HK-2 (cell line): ENCODE measurements around the gene TFCP2L1.
"Not testable (repeated sequence)": the region's sequence is repeated elsewhere in the genome, so short reads cannot be mapped to it uniquely, and the experiment has no call there.

Experiments
- DNase-seq: peaks from one replicate; pipeline ENCODE4 v3.0.0-alpha.2; 2018; ENCODE audit not compliant: unreplicated experiment

Gene TFCP2L1

DNA sequence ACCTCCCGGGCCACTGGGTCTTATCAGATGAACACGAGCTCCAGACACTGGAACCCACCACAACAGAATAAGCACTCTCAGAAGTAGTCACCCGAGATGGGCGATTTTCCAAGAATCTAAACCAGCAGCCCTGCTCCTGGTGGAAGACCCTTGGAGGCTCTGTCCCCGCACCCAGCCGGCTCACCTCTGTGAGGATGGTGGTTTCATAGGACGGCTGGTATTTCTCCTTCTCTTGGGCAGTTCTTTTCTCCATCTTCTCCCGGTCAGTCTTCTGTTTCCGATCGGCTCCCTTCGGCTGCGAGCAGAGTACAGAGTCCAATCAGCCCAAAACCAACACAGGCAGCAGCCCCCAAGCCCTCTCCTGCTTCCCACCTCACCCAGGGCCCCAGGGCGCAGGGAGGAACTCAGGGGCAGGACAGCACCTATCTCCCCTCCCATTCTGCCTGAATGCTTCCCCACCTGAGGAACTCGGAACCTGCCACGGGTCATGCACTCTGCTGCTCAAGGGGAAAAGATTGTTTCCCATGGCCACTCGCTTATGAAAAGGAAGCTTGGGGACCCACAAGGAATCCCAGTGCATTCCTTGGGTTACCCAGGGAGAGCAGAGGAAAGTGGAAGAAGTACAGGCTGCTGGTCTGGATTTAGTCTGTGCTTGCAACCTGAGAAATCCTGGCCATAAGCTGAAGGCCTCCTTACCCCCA lies 42.7 kb downstream of the TFCP2L1 start:
- DNase-seq = no peak

DNA sequence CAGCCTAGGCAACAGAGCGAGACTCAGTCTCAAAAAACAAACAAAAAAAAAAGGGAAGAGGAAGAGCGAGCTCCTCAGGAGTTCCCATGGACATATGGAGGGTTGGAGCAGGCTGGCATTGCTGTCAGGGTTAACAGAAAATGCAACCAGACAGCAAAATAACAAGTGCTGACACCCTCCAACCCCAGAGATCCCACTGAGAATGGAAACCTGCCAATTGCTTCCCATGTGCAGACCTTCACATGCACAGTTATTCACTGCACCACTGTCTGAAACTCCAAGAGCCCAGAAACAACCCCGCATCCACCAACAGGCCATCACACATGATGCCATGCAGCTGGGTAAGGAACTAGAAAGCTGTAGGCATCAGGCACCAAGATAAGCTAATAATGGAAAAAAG lies 43.5 kb downstream of the TFCP2L1 start:
- DNase-seq = no peak

- no peak for DNase-seq
Observed at GRCh38 chr2:121240436-121240835, 44.6 kb downstream of the TFCP2L1 start.

DNA sequence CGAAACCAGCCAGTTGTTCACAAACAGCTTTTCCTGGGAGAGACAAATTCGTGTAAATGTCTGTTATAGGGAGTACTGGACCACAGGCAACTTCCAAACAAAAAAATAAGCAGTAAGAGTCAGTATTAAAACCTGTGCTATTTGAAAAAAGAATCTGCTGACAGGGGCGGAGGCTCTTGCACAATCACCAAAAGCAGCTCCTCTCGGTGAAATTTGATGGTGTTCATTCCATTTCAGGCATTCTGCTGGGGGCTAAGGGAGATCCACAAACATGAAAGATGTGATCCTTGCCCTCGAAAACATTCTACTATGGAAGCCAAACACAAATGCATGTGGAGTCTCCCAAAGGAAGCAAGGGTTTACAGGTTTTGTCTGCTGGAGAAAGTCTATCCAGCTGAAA lies 45.0 kb downstream of the TFCP2L1 start:
- no peak for DNase-seq

DNA sequence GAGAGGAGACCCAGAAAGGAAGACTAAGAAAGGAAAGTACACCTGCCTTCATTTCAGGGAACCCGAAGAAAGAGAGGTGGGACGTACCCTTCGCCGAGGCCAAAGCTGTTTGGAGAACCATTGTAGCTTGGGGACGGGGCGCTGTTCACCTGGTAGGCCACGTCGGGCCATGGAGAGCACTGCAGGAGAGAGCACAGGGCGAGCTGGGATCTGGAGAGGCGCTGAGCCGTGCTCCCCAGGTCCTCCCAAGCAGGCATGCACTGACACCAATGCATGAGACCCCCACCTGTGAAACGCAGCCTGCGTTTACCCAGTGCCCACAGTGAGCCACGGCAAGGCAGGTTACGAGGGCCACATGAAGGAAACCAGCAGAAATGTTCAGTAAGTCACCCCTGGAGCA lies 45.5 kb downstream of the TFCP2L1 start:
- no peak for DNase-seq

- DNase-seq = no peak
Observed at GRCh38 chr2:121238828-121239227, 46.2 kb downstream of the TFCP2L1 start.

- DNase-seq = no peak
Observed at GRCh38 chr2:121237980-121238665, 46.9 kb downstream of the TFCP2L1 start.

DNA sequence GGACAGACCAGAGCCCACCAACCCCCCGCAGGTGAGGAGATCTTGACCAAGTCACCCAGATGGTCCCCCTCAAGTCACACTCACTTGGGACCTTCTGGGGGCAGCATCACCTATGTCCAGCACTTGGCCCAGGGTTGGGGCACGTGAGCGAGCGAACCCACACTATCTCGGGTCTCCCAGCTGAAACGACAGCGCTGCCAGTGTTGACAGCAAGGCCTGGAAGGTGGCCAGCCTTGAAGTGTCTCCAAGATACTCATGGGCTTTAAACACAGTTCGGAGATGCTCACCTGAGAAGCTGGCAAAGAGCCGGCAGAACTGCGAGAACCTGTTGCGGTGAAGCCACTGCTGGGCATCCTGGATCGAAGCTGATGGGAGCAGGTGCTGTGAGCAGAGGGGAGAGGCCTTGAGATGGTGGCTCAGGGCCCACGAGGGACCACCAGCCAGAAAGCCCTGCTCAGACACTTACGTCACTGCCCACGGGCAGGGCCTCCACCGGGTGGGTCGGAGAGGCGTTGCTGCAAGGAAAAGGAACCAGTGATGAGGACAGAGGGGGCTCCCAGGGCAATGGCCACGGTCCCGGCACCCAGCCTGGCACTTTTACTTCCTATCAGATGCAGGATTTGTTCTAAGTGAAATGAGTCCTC lies 47.5 kb downstream of the TFCP2L1 start:
- no peak for DNase-seq

- no peak for DNase-seq
Observed at GRCh38 chr2:121236650-121237180, 48.3 kb downstream of the TFCP2L1 start.

DNA sequence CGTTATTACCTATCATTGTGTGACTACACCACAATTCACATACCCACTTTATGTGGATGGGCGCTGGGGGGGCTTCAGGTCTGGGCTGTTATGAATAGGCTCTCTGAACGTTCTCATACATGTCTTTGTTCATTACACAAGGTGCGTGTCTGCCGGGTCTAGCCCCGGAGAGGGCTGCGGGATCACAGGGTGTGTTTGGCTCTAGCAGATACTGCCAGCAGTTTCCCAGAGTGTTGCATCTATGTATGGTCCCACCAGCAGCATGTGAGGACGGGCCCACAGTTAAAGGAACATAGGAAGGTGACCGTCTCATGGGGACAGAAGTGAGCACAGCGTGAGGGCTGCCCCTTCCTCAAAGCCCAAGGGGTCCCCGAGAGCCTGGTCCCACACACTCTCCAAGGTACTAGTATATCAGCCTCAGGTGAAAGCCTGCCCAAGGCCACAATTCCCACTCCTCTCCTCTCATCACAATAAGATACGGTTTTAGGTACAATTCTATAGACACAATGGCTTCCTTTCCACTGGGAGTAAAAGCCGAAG lies 48.8 kb downstream of the TFCP2L1 start:
- no peak for DNase-seq

GRCh38 chr2:121235542-121235941 lies 49.5 kb downstream of the TFCP2L1 start:
- DNase-seq = no peak

DNA sequence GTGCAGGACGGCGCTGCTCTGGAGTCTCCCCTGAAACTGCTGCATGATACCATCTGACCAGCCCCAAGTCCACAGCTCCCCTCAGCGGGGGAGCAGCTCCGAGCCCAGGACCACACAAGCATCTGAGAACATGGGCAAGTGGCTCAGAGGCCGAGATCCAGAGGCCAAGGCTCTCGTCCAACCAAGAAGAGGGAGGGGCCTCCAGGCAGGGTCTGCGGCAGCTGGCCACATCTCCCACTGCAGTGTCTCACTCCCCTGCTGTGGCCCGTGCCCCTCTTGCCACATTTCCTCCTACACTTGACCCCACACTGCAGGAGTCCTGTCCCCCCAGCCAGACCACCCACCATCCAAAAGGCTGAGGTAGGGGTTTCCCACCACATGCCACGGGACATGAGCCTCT lies 50.2 kb downstream of the TFCP2L1 start:
- DNase-seq = no peak

DNA sequence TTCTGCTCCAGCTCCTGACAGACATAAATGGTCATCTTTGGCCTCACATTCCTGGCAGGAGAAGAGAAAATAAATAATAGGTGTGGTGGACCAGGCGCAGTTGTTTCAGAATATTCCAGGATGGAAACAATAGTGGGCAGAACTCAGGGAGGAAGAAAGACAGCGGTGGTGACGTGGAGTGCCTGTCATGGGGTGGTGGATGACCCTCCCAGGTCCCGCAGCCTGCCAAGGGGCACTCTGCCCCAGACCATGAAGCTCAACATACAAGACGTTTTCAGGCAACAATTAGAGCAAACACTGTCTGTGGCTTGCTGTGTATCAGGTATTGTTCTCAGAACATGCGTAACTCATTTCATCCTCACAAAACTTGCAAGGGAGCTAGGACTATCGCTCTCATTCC lies 50.9 kb downstream of the TFCP2L1 start:
- no peak for DNase-seq

DNA sequence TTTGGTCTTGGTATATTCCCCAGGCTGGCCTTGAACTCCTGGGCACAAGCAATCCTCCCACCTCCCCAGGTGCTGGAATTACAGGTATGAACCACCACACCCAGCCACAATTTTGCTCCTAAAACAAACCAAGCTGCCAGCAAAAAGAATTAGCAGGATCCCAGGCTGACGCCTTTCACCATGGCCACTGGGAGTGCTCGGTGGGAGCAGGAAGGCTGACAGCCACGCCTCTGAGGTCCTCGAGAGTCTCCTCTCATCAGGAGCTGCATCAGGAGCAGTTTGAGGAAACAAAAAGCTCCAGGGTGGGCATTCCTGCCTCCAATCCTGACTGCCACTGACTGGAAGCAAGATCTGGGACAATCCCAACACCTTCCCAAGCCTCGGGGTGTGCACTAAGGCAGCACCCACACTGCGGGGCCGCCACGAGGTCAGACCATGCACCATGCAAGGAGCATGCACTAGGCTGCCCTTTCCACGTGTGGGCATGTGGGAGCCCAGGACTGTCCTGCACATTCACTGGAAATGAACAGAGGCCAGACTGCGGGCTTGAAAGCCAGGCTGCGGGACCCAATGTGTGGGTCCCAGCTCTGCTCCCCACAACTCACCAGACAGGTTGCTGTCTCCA lies 51.4 kb downstream of the TFCP2L1 start:
- DNase-seq = no peak

- DNase-seq = no peak
Observed at GRCh38 chr2:121232626-121233265, 52.3 kb downstream of the TFCP2L1 start.

DNA sequence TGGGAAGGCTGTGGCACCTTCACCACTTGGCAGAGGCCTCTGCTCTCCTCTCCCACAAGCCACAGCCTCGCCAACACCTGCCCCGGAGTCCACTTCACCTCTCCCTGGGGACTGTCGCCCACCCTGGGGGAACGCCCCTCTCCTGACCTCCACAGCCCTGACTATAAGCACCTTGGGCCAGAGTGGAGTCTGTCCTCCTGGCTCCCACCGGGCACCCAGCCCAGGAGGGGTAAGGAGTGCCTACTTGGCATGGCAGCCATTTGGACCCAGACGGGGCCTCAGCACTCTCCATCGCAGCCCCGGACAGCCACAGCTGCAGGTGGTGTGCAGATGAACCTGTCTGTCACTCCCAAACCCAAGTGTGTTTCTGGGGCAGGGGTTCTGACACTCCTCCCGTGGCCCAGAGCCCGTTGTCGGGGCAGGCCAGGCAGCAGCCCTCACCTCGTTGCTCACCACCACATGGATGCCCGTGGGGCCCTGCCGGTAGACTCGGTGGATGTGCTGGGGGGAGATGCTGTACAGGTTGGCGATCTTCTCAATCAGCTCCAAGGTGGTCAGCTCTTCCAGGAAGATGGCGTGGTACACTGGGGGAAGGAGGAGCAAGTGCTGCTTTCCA lies 53.5 kb downstream of the TFCP2L1 start:
- no peak for DNase-seq

GRCh38 chr2:121228521-121228920 lies 56.5 kb downstream of the TFCP2L1 start:
- no peak for DNase-seq

GRCh38 chr2:121227381-121228144 lies 57.4 kb downstream of the TFCP2L1 start:
- DNase-seq = peak; percentile 51

- not testable (repeated sequence) for DNase-seq
Observed at GRCh38 chr2:121225681-121226080, 59.3 kb downstream of the TFCP2L1 start.

- no peak for DNase-seq
Observed at GRCh38 chr2:121220995-121221394, 64.0 kb downstream of the TFCP2L1 start.
